Measurements from ENCODE around the gene FIP1L1.

The FIP1L1 gene

DNA sequence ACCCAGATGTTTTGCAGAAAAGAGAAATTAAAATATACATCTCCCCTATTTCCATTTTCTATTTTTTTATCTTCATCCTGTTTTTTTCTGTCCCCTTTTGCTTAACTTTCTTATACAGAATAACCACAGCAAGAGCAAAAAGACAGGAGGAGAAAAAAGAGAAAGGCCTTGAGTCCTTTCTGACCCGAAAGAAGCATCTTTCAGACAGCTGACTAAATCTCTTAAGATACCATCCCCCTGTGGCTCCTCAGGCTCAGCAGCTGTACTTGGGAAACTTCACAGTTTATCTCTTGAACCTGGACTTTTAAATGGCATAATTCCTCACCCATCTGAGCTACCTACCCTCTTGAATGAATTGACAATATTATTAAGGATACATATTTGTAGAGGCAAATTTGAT lies 100.2 kb downstream of the FIP1L1 start:
- H3K4me1 ChIP-seq (ENCODE audit: insufficient read depth, low read length, severe bottlenecking) = no peaks in the 10 kb centered on the region
- no peak overlapping the region for H3K27ac ChIP-seq (ENCODE audit: low read depth, low read length, poor library complexity, severe bottlenecking)
- no peak overlapping the region for H3K4me2 ChIP-seq (ENCODE audit: low read length)
- no peak overlapping the region for H3K4me3 ChIP-seq (ENCODE audit: low read depth, low read length, poor library complexity, severe bottlenecking)
- no peaks in the 10 kb centered on the region for H3K9me3 ChIP-seq (ENCODE audit: low read length)
- no peaks in the 10 kb centered on the region for H3K79me2 ChIP-seq (ENCODE audit: insufficient read depth, low read length)
- H3K9ac ChIP-seq (ENCODE audit: low read length) = no peak overlapping the region
- no peaks in the 10 kb centered on the region for H3K9me2 ChIP-seq (ENCODE audit: low read depth, low read length)
- no peaks in the 10 kb centered on the region for H3K36me3 ChIP-seq (ENCODE audit: insufficient read depth, low read length)
- no peaks in the 10 kb centered on the region for H3F3A ChIP-seq (ENCODE audit: insufficient read depth, low read length)
- H3K27me3 ChIP-seq (ENCODE audit: insufficient read depth, low read length) = no peaks in the 10 kb centered on the region
- TF ChIP-seq, protein P1, sequence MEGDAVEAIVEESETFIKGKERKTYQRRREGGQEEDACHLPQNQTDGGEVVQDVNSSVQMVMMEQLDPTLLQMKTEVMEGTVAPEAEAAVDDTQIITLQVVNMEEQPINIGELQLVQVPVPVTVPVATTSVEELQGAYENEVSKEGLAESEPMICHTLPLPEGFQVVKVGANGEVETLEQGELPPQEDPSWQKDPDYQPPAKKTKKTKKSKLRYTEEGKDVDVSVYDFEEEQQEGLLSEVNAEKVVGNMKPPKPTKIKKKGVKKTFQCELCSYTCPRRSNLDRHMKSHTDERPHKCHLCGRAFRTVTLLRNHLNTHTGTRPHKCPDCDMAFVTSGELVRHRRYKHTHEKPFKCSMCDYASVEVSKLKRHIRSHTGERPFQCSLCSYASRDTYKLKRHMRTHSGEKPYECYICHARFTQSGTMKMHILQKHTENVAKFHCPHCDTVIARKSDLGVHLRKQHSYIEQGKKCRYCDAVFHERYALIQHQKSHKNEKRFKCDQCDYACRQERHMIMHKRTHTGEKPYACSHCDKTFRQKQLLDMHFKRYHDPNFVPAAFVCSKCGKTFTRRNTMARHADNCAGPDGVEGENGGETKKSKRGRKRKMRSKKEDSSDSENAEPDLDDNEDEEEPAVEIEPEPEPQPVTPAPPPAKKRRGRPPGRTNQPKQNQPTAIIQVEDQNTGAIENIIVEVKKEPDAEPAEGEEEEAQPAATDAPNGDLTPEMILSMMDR (IDR thresholded peaks at IDR 0.05; ENCODE audit: low read length) = no peak
- TF ChIP-seq EZH2 (IDR thresholded peaks at IDR 0.05; ENCODE audit: borderline replicate concordance, low read length) = no peak
- no peaks in the 10 kb centered on the region for H4K20me1 ChIP-seq (ENCODE audit: insufficient read depth, low read length)
- no peak overlapping the region for H2AFZ ChIP-seq (ENCODE audit: low read length)

DNA sequence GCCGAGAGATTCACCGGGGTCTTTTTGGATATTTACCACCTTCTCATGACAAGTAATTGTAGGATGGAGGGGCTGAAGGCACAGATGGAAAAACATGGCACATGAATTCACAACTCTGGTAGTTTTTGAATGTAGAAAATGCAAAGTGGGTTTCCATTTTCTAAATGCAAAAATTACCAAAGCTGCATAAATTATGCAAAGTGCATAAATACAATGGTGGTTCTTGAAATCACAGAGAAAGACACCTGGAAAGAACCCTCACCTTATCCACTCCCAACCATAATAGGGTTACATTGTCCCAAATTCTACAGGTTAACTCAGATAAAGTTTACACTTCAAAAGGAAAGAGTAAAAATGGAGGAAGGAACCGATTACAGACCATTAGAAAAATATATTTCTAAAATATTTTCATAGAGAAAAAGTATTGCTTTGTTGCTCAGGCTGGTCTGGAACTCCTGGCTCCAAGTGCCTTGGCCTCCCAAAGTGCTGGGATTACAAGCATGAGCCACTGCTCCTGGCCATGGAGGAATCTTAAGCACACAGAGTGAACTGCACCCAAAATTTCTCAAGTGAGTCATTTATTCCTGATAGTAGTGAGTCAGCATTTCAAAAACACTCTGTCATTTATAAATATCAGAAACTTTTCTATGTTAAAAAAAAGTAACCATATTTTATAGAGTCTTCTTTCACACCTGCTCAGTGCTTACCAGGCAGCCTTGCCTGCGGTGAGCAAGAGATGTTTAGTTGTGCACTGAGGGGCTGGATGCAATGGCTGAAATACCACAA lies 101.4 kb downstream of the FIP1L1 start:
- Histone ChIP-seq H3K9me2 (ENCODE audit: low read depth, low read length) (no peaks in the 10 kb centered on the region), H2AFZ (ENCODE audit: low read length) (no peak overlapping the region), H3K9me3 (ENCODE audit: low read length) (no peaks in the 10 kb centered on the region), H3K4me3 (ENCODE audit: low read depth, low read length, poor library complexity, severe bottlenecking) (no peak overlapping the region), H3K27me3 (ENCODE audit: insufficient read depth, low read length) (no peaks in the 10 kb centered on the region), H3K4me1 (ENCODE audit: insufficient read depth, low read length, severe bottlenecking) (no peaks in the 10 kb centered on the region), H3F3A (ENCODE audit: insufficient read depth, low read length) (no peaks in the 10 kb centered on the region), H3K36me3 (ENCODE audit: insufficient read depth, low read length) (no peaks in the 10 kb centered on the region), H3K27ac (ENCODE audit: low read depth, low read length, poor library complexity, severe bottlenecking) (no peak overlapping the region), H4K20me1 (ENCODE audit: insufficient read depth, low read length) (no peaks in the 10 kb centered on the region), H3K9ac (ENCODE audit: low read length) (no peak overlapping the region), H3K79me2 (ENCODE audit: insufficient read depth, low read length) (no peaks in the 10 kb centered on the region), H3K4me2 (ENCODE audit: low read length) (no peak overlapping the region)
- no peak for TF ChIP-seq EZH2 (IDR thresholded peaks at IDR 0.05; ENCODE audit: borderline replicate concordance, low read length)
- TF ChIP-seq, protein P1 (IDR thresholded peaks at IDR 0.05; ENCODE audit: low read length) = no peak

DNA sequence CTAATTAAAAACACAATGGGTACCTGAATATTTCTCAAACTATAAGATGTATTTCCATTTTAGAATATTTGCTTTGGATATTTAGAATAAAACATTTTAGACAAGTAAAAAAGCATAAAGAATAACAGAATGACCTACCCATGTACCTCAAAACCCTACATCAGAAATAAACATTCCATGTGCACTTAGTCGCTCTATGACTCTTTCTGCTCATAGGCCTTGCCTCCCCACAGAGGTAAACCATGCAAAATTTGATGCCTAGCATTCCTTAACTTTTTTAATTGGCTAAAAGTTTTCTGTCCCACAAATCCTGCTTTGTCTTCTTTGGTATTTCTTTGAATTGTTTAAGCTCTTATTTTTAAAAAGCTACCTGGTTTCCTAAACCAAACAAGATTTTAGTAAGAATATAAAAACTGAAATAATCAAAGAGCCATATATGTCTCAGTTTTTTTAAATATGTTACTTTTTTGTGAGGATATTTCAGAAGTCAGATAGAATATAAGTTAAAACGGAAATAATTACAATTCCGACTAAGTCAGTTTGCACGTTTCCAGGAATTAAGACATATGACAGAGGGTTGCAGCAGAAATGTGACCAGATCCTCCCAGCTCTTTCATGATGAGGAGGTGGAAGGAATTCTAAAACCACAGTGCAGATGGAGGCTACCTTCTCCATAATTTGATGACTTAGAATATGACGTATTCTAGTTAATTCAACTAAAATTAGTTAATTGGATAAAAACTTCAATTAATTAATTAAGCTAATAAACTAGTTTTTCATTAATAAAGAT lies 102.5 kb downstream of the FIP1L1 start:
- Histone ChIP-seq H3K9me2 (ENCODE audit: low read depth, low read length) (no peaks in the 10 kb centered on the region), H3K79me2 (ENCODE audit: insufficient read depth, low read length) (no peaks in the 10 kb centered on the region), H3K4me1 (ENCODE audit: insufficient read depth, low read length, severe bottlenecking) (no peaks in the 10 kb centered on the region), H2AFZ (ENCODE audit: low read length) (no peak overlapping the region), H3K36me3 (ENCODE audit: insufficient read depth, low read length) (no peaks in the 10 kb centered on the region), H3K4me3 (ENCODE audit: low read depth, low read length, poor library complexity, severe bottlenecking) (no peak overlapping the region), H3K27ac (ENCODE audit: low read depth, low read length, poor library complexity, severe bottlenecking) (no peak overlapping the region), H3K9me3 (ENCODE audit: low read length) (no peaks in the 10 kb centered on the region), H3K27me3 (ENCODE audit: insufficient read depth, low read length) (no peaks in the 10 kb centered on the region), H4K20me1 (ENCODE audit: insufficient read depth, low read length) (no peaks in the 10 kb centered on the region), H3K9ac (ENCODE audit: low read length) (no peak overlapping the region), H3F3A (ENCODE audit: insufficient read depth, low read length) (no peaks in the 10 kb centered on the region), H3K4me2 (ENCODE audit: low read length) (no peak overlapping the region)
- TF ChIP-seq EZH2 (IDR thresholded peaks at IDR 0.05; ENCODE audit: borderline replicate concordance, low read length) = no peak
- TF ChIP-seq, protein P1 (IDR thresholded peaks at IDR 0.05; ENCODE audit: low read length) = no peak

Data from OCI-LY1 (cell line).